Measurements from ENCODE around the gene EML6. TPM values are rescaled to one million over a fixed set of nuclear protein-coding genes. Genes with fewer than 3 reads are reported as not detected.

The EML6 gene
- polyA plus RNA-seq, 1 donor (not counting 4 experiments of a cell fraction or from before 2014, with no cell fraction given) = 0.96 TPM

GRCh38 chr2:54935389-54935788 lies 211.9 kb downstream of the EML6 start:
- Histone ChIP-seq H3K27ac (ENCODE audit: control insufficient read depth, insufficient read depth, low read length) (no peak overlapping the region), H3K4me2 (ENCODE audit: control insufficient read depth, extremely low read depth, insufficient read depth, low read depth, low read length) (no peak overlapping the region), H3K4me3 (ENCODE audit: control insufficient read depth in 2 of 3, extremely low read depth in 1 of 3, insufficient read depth in 2 of 3, low read depth in 1 of 3, low read length in 3 of 3) (no peak overlapping the region), H4K20me1 (ENCODE audit: control insufficient read depth, extremely low read depth, insufficient read depth, low read length) (no peaks in the 10 kb centered on the region), H3K79me2 (ENCODE audit: control insufficient read depth, insufficient read depth, low read length) (no peaks in the 10 kb centered on the region), H3K4me1 (ENCODE audit: control insufficient read depth, extremely low read depth, insufficient read depth, low read length) (no peaks in the 10 kb centered on the region), H2AFZ (ENCODE audit: control insufficient read depth, low read length) (no peak overlapping the region), H3K9me3 (ENCODE audit: control insufficient read depth, low read depth, low read length) (no peaks in the 10 kb centered on the region), H3K9ac (ENCODE audit: control insufficient read depth, extremely low read depth, insufficient read depth, low read length) (no peak overlapping the region), H3K36me3 (ENCODE audit: control insufficient read depth in 2 of 2, extremely low read depth in 1 of 2, insufficient read depth in 2 of 2, low read length in 2 of 2) (no peaks in the 10 kb centered on the region), H3K27me3 (ENCODE audit: control insufficient read depth, extremely low read depth, insufficient read depth, low read length) (no peaks in the 10 kb centered on the region), H3K9me1 (ENCODE audit: control insufficient read depth, extremely low read depth, insufficient read depth, low read length) (no peaks in the 10 kb centered on the region)
- DNase-seq (ENCODE audit: low read depth, low spot score) (no peak), FAIRE-seq (no peak)
- TF ChIP-seq CTCF (optimal IDR thresholded peaks at IDR 0.05 in 1 of 3, IDR thresholded peaks at IDR 0.05 in 1 of 3, conservative IDR thresholded peaks at IDR 0.05 in 1 of 3; ENCODE audit: extremely low read depth in 1 of 3, insufficient read depth in 2 of 3, low read length in 3 of 3) (no peak), EZH2 (IDR thresholded peaks at IDR 0.05; ENCODE audit: low read length) (no peak)
- dilution Hi-C loops (cut with MboI; ENCODE audit: extremely low pct_ligation_motif_present, low sequenced_read_pairs) = no loop called here

- H3K9ac ChIP-seq (ENCODE audit: control insufficient read depth, extremely low read depth, insufficient read depth, low read length) = no peak overlapping the region
- no peak for FAIRE-seq
- no peaks in the 10 kb centered on the region for H3K27me3 ChIP-seq (ENCODE audit: control insufficient read depth, extremely low read depth, insufficient read depth, low read length)
- no peak overlapping the region for H3K4me2 ChIP-seq (ENCODE audit: control insufficient read depth, extremely low read depth, insufficient read depth, low read depth, low read length)
- H4K20me1 ChIP-seq (ENCODE audit: control insufficient read depth, extremely low read depth, insufficient read depth, low read length) = no peaks in the 10 kb centered on the region
- no peaks in the 10 kb centered on the region for H3K4me1 ChIP-seq (ENCODE audit: control insufficient read depth, extremely low read depth, insufficient read depth, low read length)
- no peak for DNase-seq (ENCODE audit: low read depth, low spot score)
- no peak overlapping the region for H3K4me3 ChIP-seq (ENCODE audit: control insufficient read depth in 2 of 3, extremely low read depth in 1 of 3, insufficient read depth in 2 of 3, low read depth in 1 of 3, low read length in 3 of 3)
- H3K79me2 ChIP-seq (ENCODE audit: control insufficient read depth, insufficient read depth, low read length) = no peaks in the 10 kb centered on the region
- no peak overlapping the region for H2AFZ ChIP-seq (ENCODE audit: control insufficient read depth, low read length)
- no peak overlapping the region for H3K27ac ChIP-seq (ENCODE audit: control insufficient read depth, insufficient read depth, low read length)
- H3K9me1 ChIP-seq (ENCODE audit: control insufficient read depth, extremely low read depth, insufficient read depth, low read length) = no peaks in the 10 kb centered on the region
- no peaks in the 10 kb centered on the region for H3K36me3 ChIP-seq (ENCODE audit: control insufficient read depth in 2 of 2, extremely low read depth in 1 of 2, insufficient read depth in 2 of 2, low read length in 2 of 2)
- dilution Hi-C loops (cut with MboI; ENCODE audit: extremely low pct_ligation_motif_present, low sequenced_read_pairs) = no loop called here
- H3K9me3 ChIP-seq (ENCODE audit: control insufficient read depth, low read depth, low read length) = no peaks in the 10 kb centered on the region
- TF ChIP-seq EZH2 (IDR thresholded peaks at IDR 0.05; ENCODE audit: low read length) (no peak), CTCF (optimal IDR thresholded peaks at IDR 0.05 in 1 of 3, IDR thresholded peaks at IDR 0.05 in 1 of 3, conservative IDR thresholded peaks at IDR 0.05 in 1 of 3; ENCODE audit: extremely low read depth in 1 of 3, insufficient read depth in 2 of 3, low read length in 3 of 3) (no peak)
These were observed 213.3 kb downstream of the EML6 start for GRCh38 chr2:54936766-54937165.

Data from keratinocyte (primary cell).